Esophagus muscularis mucosa (tissue), 3 donors: ENCODE data around the gene ARHGAP6.

Source experiments
- POLR2A ChIP-seq: fragments of 450-650 bp; IDR thresholded peaks from one replicate; pipeline ENCODE4 v1.6.1; 2017; ENCODE audit warnings: antibody characterized with exemption, moderate library complexity, mild to moderate bottlenecking, low read depth
- TF ChIP-seq, protein P1 (sequence below), 3 experiments: fragments of 200-600 bp in 2 of 3; fragments of 450-650 bp in 1 of 3; sonication (generic) in 2 of 3; IDR thresholded peaks; one replicate each; pipeline ENCODE4 v1.5.1; 2017 to 2019; ENCODE audit warnings: antibody characterized with exemption in 3 of 3, mild to moderate bottlenecking in 2 of 3, moderate library complexity in 1 of 3

DNA sequence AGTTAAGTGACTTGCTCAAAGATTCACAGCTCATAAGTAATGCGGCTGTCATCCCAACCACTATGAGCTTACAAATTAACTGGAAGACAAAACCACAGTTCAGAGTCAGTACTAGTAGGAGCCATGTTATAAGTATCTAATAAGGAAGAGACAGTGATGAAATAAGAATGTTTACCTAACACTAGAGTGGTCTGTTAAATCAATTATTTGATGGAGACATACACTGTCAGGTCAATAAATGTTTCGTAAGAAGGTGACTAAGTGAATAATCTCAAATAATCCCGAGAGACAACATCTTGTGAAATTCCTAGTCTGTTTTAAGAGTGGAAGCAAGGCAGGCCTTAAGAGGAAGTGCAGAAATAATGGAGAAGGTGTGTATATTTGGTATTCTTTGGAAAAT is 398.3 kb downstream of the ARHGAP6 start:
- TF ChIP-seq, protein P1, sequence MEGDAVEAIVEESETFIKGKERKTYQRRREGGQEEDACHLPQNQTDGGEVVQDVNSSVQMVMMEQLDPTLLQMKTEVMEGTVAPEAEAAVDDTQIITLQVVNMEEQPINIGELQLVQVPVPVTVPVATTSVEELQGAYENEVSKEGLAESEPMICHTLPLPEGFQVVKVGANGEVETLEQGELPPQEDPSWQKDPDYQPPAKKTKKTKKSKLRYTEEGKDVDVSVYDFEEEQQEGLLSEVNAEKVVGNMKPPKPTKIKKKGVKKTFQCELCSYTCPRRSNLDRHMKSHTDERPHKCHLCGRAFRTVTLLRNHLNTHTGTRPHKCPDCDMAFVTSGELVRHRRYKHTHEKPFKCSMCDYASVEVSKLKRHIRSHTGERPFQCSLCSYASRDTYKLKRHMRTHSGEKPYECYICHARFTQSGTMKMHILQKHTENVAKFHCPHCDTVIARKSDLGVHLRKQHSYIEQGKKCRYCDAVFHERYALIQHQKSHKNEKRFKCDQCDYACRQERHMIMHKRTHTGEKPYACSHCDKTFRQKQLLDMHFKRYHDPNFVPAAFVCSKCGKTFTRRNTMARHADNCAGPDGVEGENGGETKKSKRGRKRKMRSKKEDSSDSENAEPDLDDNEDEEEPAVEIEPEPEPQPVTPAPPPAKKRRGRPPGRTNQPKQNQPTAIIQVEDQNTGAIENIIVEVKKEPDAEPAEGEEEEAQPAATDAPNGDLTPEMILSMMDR (IDR thresholded peaks at IDR 0.05) = no peak
- no peak for TF ChIP-seq POLR2A
